ENCODE results near the gene TENT4B. TPM values are rescaled to one million over a fixed set of nuclear protein-coding genes. Genes with fewer than 3 reads are reported as not detected.

Gene TENT4B
- polyA plus RNA-seq, 6 donors from 2014 or later: 3.3 to 8.5 (median 4.6) TPM

DNA sequence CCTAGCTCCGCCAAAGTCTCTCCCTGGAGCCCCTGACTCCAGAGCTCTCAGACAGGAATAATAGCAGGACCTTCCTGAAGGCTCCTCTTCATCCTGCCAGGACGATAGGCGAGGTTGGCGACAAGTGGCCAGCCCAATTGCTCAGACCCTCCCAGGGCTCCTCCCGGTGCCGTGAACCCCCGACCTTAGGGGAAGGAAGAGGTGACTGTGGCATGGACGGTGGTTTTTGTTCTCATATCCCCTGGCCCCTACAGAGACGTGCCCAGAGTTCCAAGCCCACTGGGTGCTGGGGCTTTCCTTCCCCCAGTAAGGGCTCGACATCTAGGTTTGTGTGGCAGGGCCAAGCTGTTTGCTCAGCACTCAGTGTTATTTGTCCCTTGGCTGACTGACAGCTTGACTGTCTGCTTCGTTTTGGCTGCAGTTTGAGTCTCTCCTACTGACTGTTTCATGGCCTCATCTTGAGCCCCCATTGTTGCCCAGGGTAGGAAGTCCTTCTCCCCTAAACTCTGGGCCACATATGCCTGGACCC lies 108.7 kb downstream of the TENT4B start:
- no peak for DNase-seq
- no peak overlapping the region for H3K4me3 Mint-ChIP-seq

DNA sequence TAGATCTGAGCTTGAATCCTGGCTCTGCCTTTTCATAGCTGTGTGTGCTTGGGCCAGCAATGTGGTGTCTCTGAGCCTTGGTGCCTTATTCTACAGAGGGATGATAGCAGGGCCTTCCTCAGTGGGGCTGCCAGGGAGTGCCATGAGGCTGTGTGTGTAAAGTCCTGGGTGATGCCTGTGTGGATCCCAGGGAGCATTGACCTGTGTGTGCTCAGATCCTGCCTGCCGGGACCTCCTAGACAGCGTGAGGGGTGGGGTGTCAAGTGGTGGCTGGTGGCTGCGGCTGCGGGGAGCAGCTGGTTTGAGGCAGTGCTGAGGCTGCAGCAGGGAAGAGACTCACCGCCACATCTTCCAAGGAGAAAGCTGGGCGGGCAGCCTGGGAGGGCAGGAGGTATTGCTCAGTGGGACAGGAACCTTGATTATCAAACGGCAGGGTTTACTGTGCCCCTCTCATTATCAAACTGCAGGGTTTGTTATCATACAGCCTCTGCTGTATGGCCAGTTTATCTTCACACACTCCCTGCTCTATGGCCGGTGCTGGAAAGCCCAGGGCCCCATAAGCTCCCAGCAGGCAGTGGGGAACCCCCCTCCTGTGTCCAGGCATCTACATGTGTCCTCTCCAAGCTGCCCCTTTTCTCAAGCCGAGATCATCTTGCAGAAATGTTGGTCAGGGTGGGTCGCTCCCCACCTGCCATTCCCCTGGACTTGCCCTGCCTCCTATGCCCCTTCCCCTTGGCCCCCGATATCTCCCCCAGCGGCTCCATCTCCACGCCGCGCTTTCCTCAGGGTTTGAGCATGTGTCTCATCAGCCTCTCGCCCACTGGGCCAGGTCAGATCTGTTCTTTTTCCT lies 110.2 kb downstream of the TENT4B start:
- Mint-ChIP-seq H3K36me3 (peaks cover 0 to 12% of the 10 kb centered on the region in 2 donors), H3K27me3 (peaks cover 8 to 26% (median 23%) of the 10 kb centered on the region in 3 donors), H3K9me3 (peaks cover 0 to 4% (median 2%) of the 10 kb centered on the region in 7 donors), H3K4me3 (peak overlapping the region in 1 of 8 donors; percentile 9), H3K27ac (peak overlapping the region in 2 of 6 donors; percentile 19 to 24), H3K4me1 (peaks cover 41 to 60% (median 55%) of the 10 kb centered on the region in 3 donors)
- DNase-seq (no peak), ATAC-seq (ENCODE audit: low read depth in 2 of 2) (no peak)

More for the DNA sequence above, 108.7 kb downstream of the TENT4B start:
- H3K9me3 Mint-ChIP-seq: peaks cover 0 to 4% (median 2%) of the 10 kb centered on the region in 7 donors
- peak overlapping the region in 2 of 6 donors; percentile 16 to 38 for H3K27ac Mint-ChIP-seq
- H3K36me3 Mint-ChIP-seq: peaks cover 0 to 12% of the 10 kb centered on the region in 2 donors
- no peak for ATAC-seq (ENCODE audit: low read depth in 2 of 2)
- H3K4me1 Mint-ChIP-seq: peaks cover 31 to 44% (median 40%) of the 10 kb centered on the region in 3 donors
- H3K27me3 Mint-ChIP-seq: peaks cover 8 to 26% (median 23%) of the 10 kb centered on the region in 3 donors

DNA sequence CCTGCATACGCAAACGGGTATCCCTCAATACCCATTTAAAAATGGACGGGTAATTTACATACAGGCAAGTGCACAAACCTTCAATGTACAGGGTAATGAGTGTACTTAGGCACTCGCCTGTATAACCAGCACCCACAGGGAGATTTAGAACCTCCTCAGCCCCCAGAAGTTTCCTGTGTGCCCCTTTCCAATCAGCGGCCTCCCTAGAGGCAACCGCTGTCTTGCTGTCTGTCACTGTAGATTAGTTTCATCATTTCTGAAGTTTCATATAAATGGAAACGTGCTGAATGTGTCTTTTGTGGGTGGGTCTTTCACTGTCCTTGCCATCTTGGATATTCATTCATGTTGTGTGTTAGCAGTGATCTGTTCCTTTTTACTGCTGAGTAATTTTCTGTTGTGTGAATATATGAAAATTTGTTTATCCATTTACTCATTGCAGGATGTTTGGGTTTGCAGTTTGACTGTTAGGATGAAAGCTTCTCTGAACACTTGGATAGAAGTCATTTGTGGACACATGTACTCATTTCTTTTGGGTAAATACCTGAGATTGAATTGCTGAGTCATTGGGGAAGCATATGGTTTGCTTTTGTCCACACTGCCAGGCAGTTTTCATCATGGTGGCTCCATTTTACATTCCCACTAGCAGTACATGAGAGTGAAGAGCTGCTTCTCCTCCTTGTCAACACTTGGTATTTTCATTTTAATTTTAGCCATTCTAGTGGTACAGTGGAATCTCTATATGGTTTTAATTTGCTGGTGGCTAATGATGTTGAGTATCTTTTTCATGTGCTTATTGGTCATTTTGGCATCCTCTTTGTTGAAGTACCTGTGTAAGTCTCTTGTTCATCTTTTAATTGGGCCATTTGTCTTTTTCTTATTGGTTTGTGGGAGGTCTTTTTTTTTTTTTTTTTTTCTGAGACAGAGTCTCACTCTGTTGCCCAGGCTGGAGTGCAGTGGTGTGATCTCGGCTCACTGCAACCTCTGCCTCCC lies 111.1 kb downstream of the TENT4B start:
- Mint-ChIP-seq H3K27ac (peak overlapping the region in 2 of 6 donors; percentile 24 to 76), H3K4me1 (peaks cover 48 to 66% (median 61%) of the 10 kb centered on the region in 3 donors), H3K36me3 (peaks cover 0 to 12% of the 10 kb centered on the region in 2 donors), H3K9me3 (peaks cover 0 to 4% (median 2%) of the 10 kb centered on the region in 7 donors), H3K27me3 (peaks cover 5 to 23% (median 22%) of the 10 kb centered on the region in 3 donors), H3K4me3 (peak overlapping the region in 1 of 8 donors; percentile 5)
- no peak for ATAC-seq (ENCODE audit: low read depth in 2 of 2)
- DNase-seq: no peak

DNA sequence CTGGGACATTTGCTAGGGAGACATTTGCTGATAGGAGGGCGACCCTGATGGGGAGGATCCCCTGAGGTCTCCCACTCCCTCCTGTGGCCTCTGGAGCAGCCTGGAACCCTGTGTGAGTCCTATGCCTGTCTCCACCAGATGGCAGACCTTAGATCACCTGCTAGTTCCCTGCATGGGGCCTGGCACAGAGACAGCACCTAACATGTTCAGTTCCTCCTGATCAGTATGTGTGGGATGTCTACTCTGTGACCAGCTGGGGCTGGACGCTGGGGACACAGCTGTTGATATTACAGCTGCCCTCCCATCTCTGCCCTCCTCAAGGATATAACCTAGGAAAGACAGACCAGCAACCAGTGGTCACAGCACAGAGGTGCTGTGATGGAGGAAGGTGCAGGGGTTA lies 112.2 kb downstream of the TENT4B start:
- peak; percentile 38 to 63 for ATAC-seq (ENCODE audit: low read depth in 2 of 2)
- H3K27me3 Mint-ChIP-seq: peaks cover 0 to 12% (median 11%) of the 10 kb centered on the region in 3 donors
- H3K36me3 Mint-ChIP-seq: peaks cover 0 to 4% of the 10 kb centered on the region in 2 donors
- no peak for DNase-seq
- peaks cover 40 to 65% (median 61%) of the 10 kb centered on the region in 3 donors for H3K4me1 Mint-ChIP-seq
- peaks cover 0 to 3% (median 0%) of the 10 kb centered on the region in 7 donors for H3K9me3 Mint-ChIP-seq
- H3K4me3 Mint-ChIP-seq: peak overlapping the region; percentile 26 to 90 (median 70)
- H3K27ac Mint-ChIP-seq: peak overlapping the region; percentile 16 to 94 (median 83)

DNA sequence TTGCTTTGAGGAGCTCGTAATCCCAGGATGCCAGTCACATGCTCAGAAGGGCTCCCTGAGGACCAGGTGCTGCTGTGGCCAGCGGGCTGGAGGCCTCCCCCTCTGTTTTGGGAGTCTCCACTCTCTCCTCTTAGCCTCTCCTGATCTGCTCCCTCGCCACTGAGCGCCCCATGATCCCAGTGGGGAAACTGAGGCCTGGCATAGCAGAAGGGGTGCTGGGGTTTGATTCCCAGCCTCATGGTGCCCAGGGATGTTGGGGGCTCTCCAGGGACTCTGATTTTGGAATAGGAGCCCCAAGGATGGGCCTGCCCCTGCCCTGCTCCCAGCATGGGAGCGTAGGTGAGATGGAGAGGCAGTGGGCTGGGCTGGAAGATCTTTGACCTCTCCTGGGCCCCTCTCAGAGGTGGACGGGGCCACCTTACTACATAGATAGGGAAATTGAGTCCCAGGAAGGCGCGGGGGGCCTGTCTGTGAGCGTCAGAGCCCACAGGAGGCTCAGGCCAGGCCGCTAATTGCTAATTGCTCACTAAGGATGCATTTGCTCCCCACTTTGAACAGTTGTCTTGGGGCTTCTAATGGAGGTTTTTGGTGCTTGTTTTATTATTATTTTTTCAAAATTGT lies 112.7 kb downstream of the TENT4B start:
- DNase-seq (no peak), ATAC-seq (ENCODE audit: low read depth in 2 of 2) (no peak)
- no peaks in the 10 kb centered on the region for H3K36me3 Mint-ChIP-seq
- peak overlapping the region; percentile 80 to 92 (median 83) for H3K4me3 Mint-ChIP-seq
- no peaks in the 10 kb centered on the region for H3K9me3 Mint-ChIP-seq
- peak overlapping the region in 4 of 6 donors; percentile 18 to 94 (median 88) for H3K27ac Mint-ChIP-seq
- H3K27me3 Mint-ChIP-seq: peaks cover 0 to 7% (median 7%) of the 10 kb centered on the region in 3 donors
- H3K4me1 Mint-ChIP-seq: peaks cover 40 to 70% (median 67%) of the 10 kb centered on the region in 3 donors

DNA sequence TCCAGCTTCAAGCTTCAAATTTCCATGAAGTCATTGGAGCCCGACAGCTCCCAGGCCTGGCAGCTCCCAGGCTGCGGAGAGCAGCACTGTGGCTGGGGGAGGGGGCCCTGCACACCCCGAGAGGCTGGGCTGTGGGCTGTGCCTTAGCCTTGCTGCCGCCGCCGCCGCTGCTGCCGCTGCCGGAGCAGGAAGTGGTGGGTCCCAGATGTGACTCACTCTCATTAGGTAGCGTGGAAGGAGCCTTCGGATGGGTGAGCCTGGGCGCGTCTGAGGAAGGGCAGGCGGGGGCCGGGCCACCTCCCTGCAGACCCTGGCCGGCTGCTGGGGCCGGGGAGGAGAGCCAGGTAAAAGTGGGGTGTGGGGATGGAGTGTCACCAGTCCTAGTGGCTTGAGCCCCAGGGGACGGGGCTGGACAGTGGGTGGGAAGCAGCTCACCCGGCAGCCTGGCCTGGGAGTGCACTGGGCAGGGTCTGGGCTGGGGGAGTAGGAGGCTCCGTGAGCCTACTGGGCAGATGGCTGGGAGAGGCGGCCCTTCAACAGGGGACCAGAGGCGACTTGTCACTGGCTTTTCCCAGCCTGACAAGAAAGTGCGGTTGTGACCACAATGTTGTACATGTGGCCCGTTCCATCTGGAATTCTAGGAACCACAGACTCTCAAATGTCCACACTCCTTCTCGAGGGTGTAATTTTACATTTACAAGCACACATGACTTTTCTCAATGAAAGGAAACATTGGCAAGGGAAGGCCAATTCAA lies 113.4 kb downstream of the TENT4B start, which contains the start of gene ADCY7:
Gene ADCY7 (plus strand): TSS at position 215 of the 755 bp plus-strand sequence. CDS start 21,629 bp downstream, outside the sequence.
- Mint-ChIP-seq H3K27ac (peak within 1 kb of the TSS; percentile 72 to 94 (median 88)), H3K4me1 (peaks cover 40 to 74% (median 73%) of the 10 kb centered on the region in 3 donors), H3K4me3 (peak within 1 kb of the TSS; percentile 80 to 92 (median 83)), H3K36me3 (no peaks in the 10 kb centered on the region), H3K27me3 (no peaks in the 10 kb centered on the region), H3K9me3 (no peaks in the 10 kb centered on the region)
- DNase-seq (peak; percentile 71), ATAC-seq (ENCODE audit: low read depth in 2 of 2) (peak; percentile 93 to 97)

DNA sequence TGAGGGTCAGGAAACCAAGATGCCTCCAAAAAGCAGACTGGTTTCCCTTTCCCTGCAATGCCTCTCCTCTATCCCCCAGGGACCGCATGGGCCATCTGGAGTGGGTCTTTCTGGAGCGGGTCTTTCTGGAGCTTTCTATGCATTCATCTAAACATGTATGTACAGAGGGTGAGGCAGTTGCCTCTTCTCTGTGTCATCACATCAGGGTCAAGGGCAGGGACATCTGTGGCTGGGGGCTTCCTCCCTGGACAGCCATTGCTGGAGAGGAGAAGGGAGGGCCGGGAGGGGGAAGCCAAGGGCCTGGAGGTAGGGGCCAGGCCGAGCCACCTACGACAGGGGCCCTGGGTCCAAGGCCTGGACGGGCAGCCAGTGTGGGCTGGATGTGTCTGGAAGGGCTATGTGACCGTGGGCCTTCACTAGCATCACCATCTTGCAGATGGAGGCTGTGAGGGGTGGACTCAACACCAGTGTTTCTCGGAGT lies 114.1 kb downstream of the TENT4B start:
- no peaks in the 10 kb centered on the region for H3K36me3 Mint-ChIP-seq
- peak overlapping the region in 4 of 6 donors; percentile 72 to 92 (median 88) for H3K27ac Mint-ChIP-seq
- H3K27me3 Mint-ChIP-seq: no peaks in the 10 kb centered on the region
- DNase-seq: no peak
- H3K9me3 Mint-ChIP-seq: no peaks in the 10 kb centered on the region
- H3K4me1 Mint-ChIP-seq: peaks cover 40 to 80% (median 78%) of the 10 kb centered on the region in 3 donors
- ATAC-seq (ENCODE audit: low read depth in 2 of 2): no peak
- H3K4me3 Mint-ChIP-seq: peak overlapping the region; percentile 80 to 92 (median 83)

DNA sequence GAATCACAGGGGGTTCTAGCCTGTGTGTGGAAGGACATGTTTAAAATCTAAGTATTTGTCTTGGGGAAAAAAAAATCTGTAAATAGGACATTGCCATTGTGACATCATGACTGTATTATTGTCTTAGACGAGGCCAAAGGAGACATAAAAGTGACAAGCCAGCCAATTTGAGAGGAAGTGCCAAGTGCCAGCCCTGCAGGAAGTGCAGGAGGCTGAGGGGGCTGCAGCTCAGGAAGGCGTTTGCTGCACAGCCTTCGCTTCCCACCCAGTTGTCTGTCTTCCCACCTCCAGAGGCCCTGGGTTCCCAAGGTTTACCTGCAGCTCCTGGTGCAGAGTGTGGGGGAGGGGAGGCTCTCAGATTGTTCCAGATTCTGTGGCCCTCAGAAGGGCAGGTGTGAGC lies 114.5 kb downstream of the TENT4B start:
- Mint-ChIP-seq H3K27ac (peak overlapping the region in 4 of 6 donors; percentile 57 to 92 (median 88)), H3K4me3 (peak overlapping the region; percentile 30 to 92 (median 82)), H3K36me3 (no peaks in the 10 kb centered on the region), H3K27me3 (no peaks in the 10 kb centered on the region), H3K4me1 (peaks cover 44 to 84% (median 83%) of the 10 kb centered on the region in 3 donors), H3K9me3 (no peaks in the 10 kb centered on the region)
- DNase-seq: no peak
- ATAC-seq (ENCODE audit: low read depth in 2 of 2): no peak

DNA sequence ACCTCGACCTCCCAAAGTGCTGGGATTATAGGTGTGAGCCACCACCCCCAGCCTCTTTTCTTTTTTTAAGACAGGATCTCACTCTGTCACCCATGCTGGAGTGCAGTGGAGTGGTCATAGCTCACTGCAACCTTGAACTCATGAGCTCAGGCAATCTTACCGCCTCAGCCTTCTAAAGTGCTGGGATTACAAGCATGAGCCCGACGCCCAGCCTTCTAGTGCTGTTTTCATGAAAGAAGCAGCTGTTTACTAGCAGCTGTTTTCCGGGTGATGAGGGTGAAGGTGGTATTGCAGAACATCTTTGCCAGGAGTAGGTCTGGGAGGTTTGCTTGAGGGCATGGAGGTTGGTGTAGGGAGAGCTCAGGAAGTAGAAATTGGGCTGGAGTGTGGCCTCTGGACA lies 115.2 kb downstream of the TENT4B start:
- no peak for ATAC-seq (ENCODE audit: low read depth in 2 of 2)
- H3K9me3 Mint-ChIP-seq: no peaks in the 10 kb centered on the region
- no peak for DNase-seq
- no peaks in the 10 kb centered on the region for H3K27me3 Mint-ChIP-seq
- H3K4me3 Mint-ChIP-seq: peak overlapping the region in 7 of 8 donors; percentile 26 to 92 (median 42)
- no peaks in the 10 kb centered on the region for H3K36me3 Mint-ChIP-seq
- peaks cover 51 to 91% (median 90%) of the 10 kb centered on the region in 3 donors for H3K4me1 Mint-ChIP-seq
- H3K27ac Mint-ChIP-seq: peak overlapping the region in 4 of 6 donors; percentile 18 to 91 (median 86)

DNA sequence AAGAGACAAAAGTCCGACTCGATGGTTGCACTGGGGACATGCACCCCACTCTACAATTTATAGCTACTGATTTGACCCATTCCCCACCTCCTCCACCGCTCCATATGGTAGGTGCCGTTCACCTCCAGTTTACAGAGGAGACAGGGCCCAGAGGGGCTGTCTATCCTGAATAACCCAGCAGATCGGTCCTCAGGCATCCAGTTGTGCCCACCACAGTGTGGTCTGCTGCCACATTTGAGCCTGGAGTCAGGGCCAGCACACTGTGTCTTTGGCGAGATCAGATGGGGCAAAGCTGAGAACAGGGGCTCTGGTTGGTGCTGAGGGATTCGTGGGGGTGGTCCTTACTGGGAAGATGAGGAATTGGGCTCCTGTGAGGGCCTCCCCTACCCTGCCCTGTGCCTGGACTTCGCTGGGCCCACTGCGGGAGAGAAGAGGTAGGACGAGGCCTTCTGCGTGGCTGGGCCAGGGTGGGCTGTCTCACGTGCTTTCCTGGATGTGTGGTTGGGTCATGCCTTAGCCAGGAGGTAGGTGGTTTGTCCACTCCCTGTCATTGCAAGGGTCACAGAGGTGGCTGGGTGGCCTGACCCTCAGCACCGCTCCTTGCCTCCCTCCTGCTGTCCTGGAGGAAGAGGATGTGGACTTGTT lies 116.1 kb downstream of the TENT4B start:
- Mint-ChIP-seq H3K36me3 (no peaks in the 10 kb centered on the region), H3K9me3 (no peaks in the 10 kb centered on the region), H3K4me3 (peak overlapping the region in 3 of 8 donors; percentile 18 to 58 (median 20)), H3K4me1 (peaks cover 53 to 94% (median 91%) of the 10 kb centered on the region in 3 donors), H3K27ac (peak overlapping the region in 3 of 6 donors; percentile 29 to 92 (median 82)), H3K27me3 (no peaks in the 10 kb centered on the region)
- DNase-seq: no peak
- no peak for ATAC-seq (ENCODE audit: low read depth in 2 of 2)

Measured in naive B cell (primary cell).